Activated naive CD8-positive, alpha-beta T cell treated with anti-CD3 and anti-CD28 coated beads for 36 hours (primary cell): Measurements from ENCODE around the gene SLC27A1. TPM values are rescaled to one million over a fixed set of nuclear protein-coding genes. Genes with fewer than 3 reads are reported as not detected.
"Not testable (repeated sequence)": the region's sequence is repeated elsewhere in the genome, so short reads cannot be mapped to it uniquely, and the experiment has no call there.

ENCODE experiments used
- DNase-seq: peaks from one replicate; pipeline ENCODE4 v3.0.0; 2021
- H3K27ac Mint-ChIP-seq: one replicate; pipeline ENCODE4 v1.8.0; 2022; ENCODE audit warnings: mild to moderate bottlenecking, moderate library complexity, mixed read lengths
- H3K27me3 Mint-ChIP-seq: one replicate; pipeline ENCODE4 v1.8.0; 2022; ENCODE audit warnings: mild to moderate bottlenecking, mixed read lengths
- H3K36me3 Mint-ChIP-seq: one replicate; pipeline ENCODE4 v1.8.0; 2021; ENCODE audit warnings: mild to moderate bottlenecking, mixed read lengths
- H3K4me1 Mint-ChIP-seq: one replicate; pipeline ENCODE4 v1.8.0; 2021; ENCODE audit warnings: mixed read lengths
- H3K4me3 Mint-ChIP-seq: one replicate; pipeline ENCODE4 v1.8.0; 2022; ENCODE audit warnings: mild to moderate bottlenecking, moderate library complexity, mixed read lengths
- H3K9me3 Mint-ChIP-seq: one replicate; pipeline ENCODE4 v1.8.0; 2022; ENCODE audit warnings: mixed read lengths
- total RNA-seq, 2 experiments: library from RNA; stranded (reverse); gene quantifications; one replicate each; pipeline ENCODE4 v1.2.3, GENCODE V29; 2021

SLC27A1 gene
- total RNA-seq, 2 experiments from 2014 or later = 2.6 to 2.8 TPM

GRCh38 chr19:17471410-17472125 lies 1.2 kb downstream of the SLC27A1 start:
- H3K27ac Mint-ChIP-seq = no peak overlapping the region
- H3K27me3 Mint-ChIP-seq = no peaks in the 10 kb centered on the region
- H3K4me1 Mint-ChIP-seq = peaks cover 29% of the 10 kb centered on the region
- no peaks in the 10 kb centered on the region for H3K9me3 Mint-ChIP-seq
- H3K36me3 Mint-ChIP-seq = no peaks in the 10 kb centered on the region
- peak overlapping the region; percentile 85 for H3K4me3 Mint-ChIP-seq
- no peak for DNase-seq

GRCh38 chr19:17473041-17473440 lies 2.7 kb downstream of the SLC27A1 start:
- Mint-ChIP-seq H3K36me3 (no peaks in the 10 kb centered on the region), H3K4me1 (peaks cover 29% of the 10 kb centered on the region), H3K4me3 (no peak overlapping the region), H3K9me3 (no peaks in the 10 kb centered on the region), H3K27me3 (no peaks in the 10 kb centered on the region), H3K27ac (no peak overlapping the region)
- no peak for DNase-seq

- H3K4me3 Mint-ChIP-seq, DNase-seq, H3K9me3 Mint-ChIP-seq: not testable (repeated sequence)
Measured at GRCh38 chr19:17475011-17475540, 4.8 kb downstream of the SLC27A1 start.

DNA sequence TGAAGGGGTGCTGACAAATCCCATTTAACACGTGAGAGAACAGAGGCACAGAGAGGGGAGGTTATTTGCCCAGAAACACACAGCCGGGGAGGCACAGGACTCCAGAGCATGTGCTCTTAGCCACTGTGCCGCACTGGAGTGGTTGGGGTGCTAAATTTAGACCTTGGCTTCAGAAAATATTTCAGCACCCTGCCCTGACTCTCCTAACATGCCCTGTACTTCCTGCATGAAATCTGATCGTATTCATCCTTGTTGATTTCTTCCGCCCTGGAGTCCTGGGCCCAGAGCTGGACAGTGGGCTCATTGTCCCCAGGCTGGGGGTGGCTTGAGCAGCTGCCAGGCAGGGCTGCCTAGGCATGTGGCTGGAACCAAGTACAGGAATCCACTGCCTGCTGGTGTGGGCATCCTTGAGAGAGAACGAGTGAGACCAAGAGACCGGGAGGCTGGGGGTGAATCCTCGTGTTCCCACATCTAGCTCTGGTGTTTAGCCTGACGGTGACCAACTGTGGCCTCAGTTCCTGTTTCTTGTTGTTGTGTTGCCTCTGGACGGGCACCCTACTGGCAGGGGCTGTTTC lies 5.3 kb downstream of the SLC27A1 start:
- Mint-ChIP-seq H3K36me3 (no peaks in the 10 kb centered on the region), H3K9me3 (no peaks in the 10 kb centered on the region), H3K27me3 (no peaks in the 10 kb centered on the region), H3K4me3 (no peak overlapping the region), H3K27ac (no peak overlapping the region), H3K4me1 (peaks cover 17% of the 10 kb centered on the region)
- no peak for DNase-seq

More at GRCh38 chr19:17475011-17475540, 4.8 kb downstream of the SLC27A1 start:
- not testable (repeated sequence) for H3K27me3 Mint-ChIP-seq, H3K36me3 Mint-ChIP-seq, H3K27ac Mint-ChIP-seq
- H3K4me1 Mint-ChIP-seq = peaks cover 17% of the 10 kb centered on the region

- no peak overlapping the region for H3K4me3 Mint-ChIP-seq
- no peak overlapping the region for H3K27ac Mint-ChIP-seq
- H3K27me3 Mint-ChIP-seq = no peaks in the 10 kb centered on the region
- H3K36me3 Mint-ChIP-seq = no peaks in the 10 kb centered on the region
- H3K9me3 Mint-ChIP-seq = no peaks in the 10 kb centered on the region
- no peak for DNase-seq
- no peaks in the 10 kb centered on the region for H3K4me1 Mint-ChIP-seq
Measured at GRCh38 chr19:17479325-17479791, 9.0 kb downstream of the SLC27A1 start.

DNA sequence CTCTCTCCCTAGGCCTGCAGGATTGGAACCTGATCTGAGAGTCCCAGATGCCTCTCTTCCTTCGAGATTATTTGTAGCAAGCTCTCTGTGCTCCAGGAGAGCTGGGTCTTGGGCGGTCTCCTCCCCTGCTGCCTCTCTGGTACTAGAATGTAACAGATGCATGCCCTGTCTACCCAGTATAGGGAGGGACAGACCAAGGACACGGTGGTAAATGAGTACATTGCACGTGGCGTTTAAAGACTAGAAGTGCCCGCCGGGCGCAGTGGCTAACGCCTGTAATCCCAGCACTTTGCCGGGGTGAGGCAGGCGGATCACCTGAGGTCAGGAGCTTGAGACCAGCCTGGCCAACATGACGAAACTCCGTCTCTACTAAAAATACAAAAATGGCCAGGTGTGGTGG lies 11.7 kb downstream of the SLC27A1 start:
- Mint-ChIP-seq H3K36me3 (no peaks in the 10 kb centered on the region), H3K9me3 (no peaks in the 10 kb centered on the region), H3K27me3 (no peaks in the 10 kb centered on the region), H3K27ac (no peak overlapping the region), H3K4me3 (no peak overlapping the region), H3K4me1 (no peaks in the 10 kb centered on the region)
- DNase-seq = no peak

- no peak overlapping the region for H3K4me3 Mint-ChIP-seq
Measured at GRCh38 chr19:17482877-17483604, 12.7 kb downstream of the SLC27A1 start.

DNA sequence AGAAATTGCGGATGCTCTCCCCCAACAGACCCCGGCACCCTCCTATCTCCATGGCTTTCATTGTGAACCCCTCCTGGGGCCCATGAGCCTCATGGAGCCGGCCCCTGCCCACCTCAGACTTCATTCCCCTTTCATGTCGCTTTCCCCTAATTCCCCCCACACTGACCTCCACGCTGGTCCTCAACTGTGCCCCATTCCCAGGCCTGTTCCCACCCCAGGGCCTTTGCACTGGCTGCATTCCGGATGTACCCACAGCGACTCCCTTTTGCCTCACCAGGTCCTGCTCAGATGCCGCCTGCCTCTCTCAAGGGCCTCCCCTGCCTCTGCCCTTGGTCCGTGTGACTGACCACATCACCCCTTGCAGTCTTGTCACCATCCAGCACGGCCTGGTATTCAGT lies 13.3 kb downstream of the SLC27A1 start:
- DNase-seq = no peak
- Mint-ChIP-seq H3K27ac (no peak overlapping the region), H3K9me3 (no peaks in the 10 kb centered on the region), H3K4me3 (no peak overlapping the region), H3K4me1 (peaks cover 8% of the 10 kb centered on the region), H3K36me3 (no peaks in the 10 kb centered on the region), H3K27me3 (no peaks in the 10 kb centered on the region)

More at GRCh38 chr19:17482877-17483604, 12.7 kb downstream of the SLC27A1 start:
- Mint-ChIP-seq H3K27ac (no peak overlapping the region), H3K4me1 (peaks cover 3% of the 10 kb centered on the region), H3K36me3 (no peaks in the 10 kb centered on the region), H3K27me3 (no peaks in the 10 kb centered on the region), H3K9me3 (no peaks in the 10 kb centered on the region)
- no peak for DNase-seq

- Mint-ChIP-seq H3K27ac (no peak overlapping the region), H3K36me3 (peaks cover 4% of the 10 kb centered on the region), H3K4me1 (peaks cover 17% of the 10 kb centered on the region), H3K4me3 (no peak overlapping the region), H3K27me3 (no peaks in the 10 kb centered on the region), H3K9me3 (no peaks in the 10 kb centered on the region)
- DNase-seq = no peak
Measured at GRCh38 chr19:17484520-17485185, 14.3 kb downstream of the SLC27A1 start.

- no peaks in the 10 kb centered on the region for H3K9me3 Mint-ChIP-seq
- peaks cover 4% of the 10 kb centered on the region for H3K36me3 Mint-ChIP-seq
- no peak for DNase-seq
- H3K27me3 Mint-ChIP-seq = no peaks in the 10 kb centered on the region
- no peak overlapping the region for H3K4me3 Mint-ChIP-seq
- peaks cover 29% of the 10 kb centered on the region for H3K4me1 Mint-ChIP-seq
- no peak overlapping the region for H3K27ac Mint-ChIP-seq
Measured at GRCh38 chr19:17486545-17487240, 16.4 kb downstream of the SLC27A1 start.

DNA sequence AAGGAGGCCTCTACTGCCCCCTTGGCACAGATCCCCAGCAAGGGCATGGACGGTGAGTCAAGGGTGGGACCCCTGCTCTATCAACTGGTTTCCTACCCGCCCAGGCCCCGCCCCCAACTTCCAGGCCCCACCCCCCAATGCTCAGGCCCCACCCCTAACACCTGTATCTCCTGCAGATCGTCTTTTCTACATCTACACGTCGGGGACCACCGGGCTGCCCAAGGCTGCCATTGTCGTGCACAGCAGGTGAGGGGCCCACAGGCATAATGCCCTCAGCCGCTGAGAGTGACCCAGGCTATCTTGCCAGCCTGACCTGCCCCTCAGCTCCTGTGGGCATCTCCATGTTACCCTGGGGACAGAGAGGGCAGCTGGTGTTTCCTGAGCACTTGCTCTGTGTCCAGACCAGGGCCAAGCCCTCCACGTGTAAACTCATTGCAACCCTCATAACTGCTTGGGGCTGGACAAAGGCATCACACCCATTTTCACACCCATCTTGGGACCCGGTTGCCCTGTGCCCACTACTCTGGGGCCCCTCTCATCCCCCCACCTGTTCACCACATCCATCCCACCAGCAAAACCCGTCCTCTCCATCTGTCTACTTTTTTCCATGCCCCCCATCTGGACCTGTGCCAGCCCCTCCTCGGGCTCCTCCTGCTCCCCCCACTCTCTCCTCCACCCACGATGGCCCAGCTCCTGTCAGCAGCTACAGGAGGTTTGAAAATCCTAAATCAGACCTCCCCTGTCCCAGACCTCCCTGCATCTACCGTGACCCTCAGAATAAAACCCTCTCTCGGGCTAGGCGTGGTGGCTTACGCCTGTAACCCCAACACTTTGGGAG lies 17.2 kb downstream of the SLC27A1 start:
- no peaks in the 10 kb centered on the region for H3K27me3 Mint-ChIP-seq
- H3K9me3 Mint-ChIP-seq = no peaks in the 10 kb centered on the region
- peak overlapping the region; percentile 75 for H3K4me3 Mint-ChIP-seq
- peaks cover 29% of the 10 kb centered on the region for H3K4me1 Mint-ChIP-seq
- H3K27ac Mint-ChIP-seq = peak overlapping the region; percentile 45
- peaks cover 4% of the 10 kb centered on the region for H3K36me3 Mint-ChIP-seq
- no peak for DNase-seq

- Mint-ChIP-seq H3K27ac (peak overlapping the region; percentile 83), H3K27me3 (no peaks in the 10 kb centered on the region)
Measured at GRCh38 chr19:17488593-17489391, 18.5 kb downstream of the SLC27A1 start.

DNA sequence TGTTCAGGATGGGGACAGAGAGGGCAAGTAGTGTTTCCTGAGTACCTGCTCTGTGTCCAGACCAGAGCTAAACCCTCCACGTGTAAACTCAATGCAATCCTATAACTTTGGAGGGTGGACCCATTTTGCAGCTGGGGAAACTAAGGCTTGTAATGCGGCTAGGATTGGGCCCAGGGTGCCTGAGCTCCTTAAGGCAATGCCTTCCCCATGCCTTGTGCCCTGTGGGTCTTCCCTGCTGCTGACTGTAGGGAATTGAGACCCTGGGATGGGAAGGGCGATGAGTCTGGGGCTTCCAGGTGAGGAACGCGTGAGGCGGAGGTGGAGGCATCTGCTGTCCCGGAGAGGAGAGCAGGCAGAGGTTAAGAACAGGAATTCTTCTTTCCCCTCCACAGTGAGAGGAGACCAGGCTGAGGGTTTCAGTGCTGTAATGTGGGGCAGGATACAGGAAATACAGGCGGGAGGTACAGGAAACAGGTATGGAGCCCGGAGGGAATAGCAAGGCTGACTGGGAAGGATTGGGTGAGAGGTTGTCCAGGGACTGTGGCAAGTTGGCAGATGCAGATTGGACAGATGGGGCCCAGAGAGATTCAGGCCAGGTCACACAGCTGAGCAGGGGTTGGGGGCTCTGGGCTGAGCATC lies 19.2 kb downstream of the SLC27A1 start:
- peak overlapping the region; percentile 7 for H3K4me3 Mint-ChIP-seq
- H3K27me3 Mint-ChIP-seq = no peaks in the 10 kb centered on the region

More at GRCh38 chr19:17488593-17489391, 18.5 kb downstream of the SLC27A1 start:
- Mint-ChIP-seq H3K4me1 (peaks cover 29% of the 10 kb centered on the region), H3K9me3 (no peaks in the 10 kb centered on the region), H3K4me3 (peak overlapping the region; percentile 75), H3K36me3 (peaks cover 4% of the 10 kb centered on the region)
- DNase-seq = peak; percentile 75

More for the DNA sequence above, 19.2 kb downstream of the SLC27A1 start:
- no peak for DNase-seq
- Mint-ChIP-seq H3K36me3 (peaks cover 4% of the 10 kb centered on the region), H3K4me1 (peaks cover 29% of the 10 kb centered on the region), H3K27ac (no peak overlapping the region), H3K9me3 (no peaks in the 10 kb centered on the region)
